Upper lobe of right lung (tissue), 1 donor: ENCODE data around the gene AFF4. TPM values are rescaled to one million over a fixed set of nuclear protein-coding genes. Genes with fewer than 3 reads are reported as not detected.
"Not testable (repeated sequence)": the region's sequence is repeated elsewhere in the genome, so short reads cannot be mapped to it uniquely, and the experiment has no call there.

Experiments used
- ATAC-seq: fragments of 200-7000 bp; cut with Tn5 transposase; one replicate; pipeline ENCODE4 v1.9.1; 2020; ENCODE audit warnings: mild to moderate bottlenecking, moderate library complexity
- DNase-seq: peaks from one replicate; pipeline ENCODE4 v3.0.0-alpha.2; 2020
- H3K27ac ChIP-seq: fragments of 200-600 bp; one replicate; pipeline ENCODE4 v1.8.0; 2022
- H3K27me3 ChIP-seq: fragments of 200-600 bp; one replicate; pipeline ENCODE4 v1.8.0; 2022; ENCODE audit warnings: mild to moderate bottlenecking
- H3K36me3 ChIP-seq: fragments of 200-600 bp; one replicate; pipeline ENCODE4 v1.8.0; 2022
- H3K4me1 ChIP-seq: fragments of 200-600 bp; one replicate; pipeline ENCODE4 v1.8.0; 2022
- H3K4me3 ChIP-seq: fragments of 200-600 bp; one replicate; pipeline ENCODE4 v1.8.0; 2022; ENCODE audit warnings: mild to moderate bottlenecking
- H3K9me3 ChIP-seq: fragments of 200-600 bp; one replicate; pipeline ENCODE4 v1.8.0; 2022
- intact Hi-C: fragments of 100-400 bp; cut with DNase I; formaldehyde crosslinking; loops from one replicate; pipeline ENCODE4 v1.11.0; 2022
- long read RNA-seq: library from polyadenylated mRNA; unstranded; transcript quantifications from one replicate; pipeline ENCODE4 v2.0.0, GENCODE V29; 2021
- total RNA-seq: library from RNA; stranded (reverse); fragmentation: NEBNext Ultra II Directional; extraction: Animal tissue kit (Norgen Biotek cat#: 25700); gene quantifications from one replicate; pipeline ENCODE4 v1.2.1, GENCODE V29; 2021
- TF ChIP-seq, protein P1 (sequence below): fragments of 200-600 bp; IDR thresholded peaks from one replicate; pipeline ENCODE4 v1.8.0; 2022; ENCODE audit warnings: antibody characterized with exemption
- donor health status: DM: no; HTN: yes; CAD: no; lungs with severe emphysema.

Gene AFF4, protein sequence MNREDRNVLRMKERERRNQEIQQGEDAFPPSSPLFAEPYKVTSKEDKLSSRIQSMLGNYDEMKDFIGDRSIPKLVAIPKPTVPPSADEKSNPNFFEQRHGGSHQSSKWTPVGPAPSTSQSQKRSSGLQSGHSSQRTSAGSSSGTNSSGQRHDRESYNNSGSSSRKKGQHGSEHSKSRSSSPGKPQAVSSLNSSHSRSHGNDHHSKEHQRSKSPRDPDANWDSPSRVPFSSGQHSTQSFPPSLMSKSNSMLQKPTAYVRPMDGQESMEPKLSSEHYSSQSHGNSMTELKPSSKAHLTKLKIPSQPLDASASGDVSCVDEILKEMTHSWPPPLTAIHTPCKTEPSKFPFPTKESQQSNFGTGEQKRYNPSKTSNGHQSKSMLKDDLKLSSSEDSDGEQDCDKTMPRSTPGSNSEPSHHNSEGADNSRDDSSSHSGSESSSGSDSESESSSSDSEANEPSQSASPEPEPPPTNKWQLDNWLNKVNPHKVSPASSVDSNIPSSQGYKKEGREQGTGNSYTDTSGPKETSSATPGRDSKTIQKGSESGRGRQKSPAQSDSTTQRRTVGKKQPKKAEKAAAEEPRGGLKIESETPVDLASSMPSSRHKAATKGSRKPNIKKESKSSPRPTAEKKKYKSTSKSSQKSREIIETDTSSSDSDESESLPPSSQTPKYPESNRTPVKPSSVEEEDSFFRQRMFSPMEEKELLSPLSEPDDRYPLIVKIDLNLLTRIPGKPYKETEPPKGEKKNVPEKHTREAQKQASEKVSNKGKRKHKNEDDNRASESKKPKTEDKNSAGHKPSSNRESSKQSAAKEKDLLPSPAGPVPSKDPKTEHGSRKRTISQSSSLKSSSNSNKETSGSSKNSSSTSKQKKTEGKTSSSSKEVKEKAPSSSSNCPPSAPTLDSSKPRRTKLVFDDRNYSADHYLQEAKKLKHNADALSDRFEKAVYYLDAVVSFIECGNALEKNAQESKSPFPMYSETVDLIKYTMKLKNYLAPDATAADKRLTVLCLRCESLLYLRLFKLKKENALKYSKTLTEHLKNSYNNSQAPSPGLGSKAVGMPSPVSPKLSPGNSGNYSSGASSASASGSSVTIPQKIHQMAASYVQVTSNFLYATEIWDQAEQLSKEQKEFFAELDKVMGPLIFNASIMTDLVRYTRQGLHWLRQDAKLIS
- 76.9 TPM for total RNA-seq
- long read RNA-seq, full-length matches to known transcripts, result 2 of 14 reads
- long read RNA-seq, partial matches to known transcripts, result 4 of 14 reads
- long read RNA-seq, other reads (novel, unspliced or antisense), result 8 of 14 reads

DNA sequence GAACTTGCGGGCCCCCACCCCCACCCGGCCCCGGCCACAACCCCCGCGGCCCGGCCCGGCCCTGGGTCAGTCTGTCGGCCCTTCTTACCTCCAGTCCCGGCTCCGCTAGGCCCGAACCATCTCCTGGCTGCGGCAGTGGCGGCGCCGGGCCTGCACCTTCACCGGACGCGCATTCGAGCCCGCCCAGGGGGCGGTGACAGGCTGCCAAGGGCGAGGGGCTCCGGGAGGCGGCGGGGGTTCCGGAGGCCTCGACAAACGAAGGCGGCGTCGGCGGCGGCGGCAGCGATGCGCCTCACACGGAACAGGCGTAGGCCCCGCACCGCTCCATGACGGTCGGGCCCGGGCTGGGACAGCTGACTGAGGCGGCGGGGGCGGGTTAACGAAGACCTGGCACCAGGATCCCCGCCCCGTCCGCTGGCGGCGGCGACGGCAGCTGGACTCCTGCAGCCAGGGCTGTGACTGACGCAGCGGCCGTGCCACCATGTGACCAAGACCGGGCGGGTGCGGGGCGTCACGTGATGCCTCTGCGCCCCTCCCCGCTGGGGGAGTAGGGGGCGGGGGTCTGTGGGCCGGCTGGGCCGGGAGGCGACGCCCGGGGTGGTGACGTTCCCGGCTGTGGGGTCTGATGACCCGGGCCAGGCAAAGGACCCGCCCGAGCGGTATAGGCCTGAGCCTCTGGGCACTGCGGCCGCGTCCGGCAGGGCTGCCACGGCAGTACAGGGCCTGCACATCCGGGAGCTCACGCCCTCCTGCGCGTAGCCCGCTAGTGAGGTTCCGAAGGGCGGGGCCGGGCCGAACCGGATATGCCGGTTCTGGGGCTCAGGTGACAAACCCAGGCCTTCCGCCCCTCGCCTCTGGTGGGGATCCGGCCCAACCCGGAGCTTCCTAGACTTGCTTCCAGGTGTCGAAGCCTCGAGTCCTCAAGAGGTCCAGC, at the start of gene AFF4:
Gene AFF4, minus strand, starts transcription at position 464 of the 934 bp plus-strand sequence. CDS start 26,445 bp downstream, outside the sequence.
- ATAC-seq, result peak; percentile 97
- intact Hi-C loops, result no loop called here

GRCh38 chr5:133008455-133008854, 45.0 kb upstream of the AFF4 start:
- H3K36me3 ChIP-seq, result peaks cover 34% of the 10 kb centered on the region
- H3K27me3 ChIP-seq, ATAC-seq, H3K4me1 ChIP-seq, DNase-seq, H3K9me3 ChIP-seq, H3K4me3 ChIP-seq, H3K27ac ChIP-seq, intact Hi-C loops: not testable (repeated sequence)

More for the DNA sequence above, at the start of gene AFF4:
- TF ChIP-seq, protein P1, sequence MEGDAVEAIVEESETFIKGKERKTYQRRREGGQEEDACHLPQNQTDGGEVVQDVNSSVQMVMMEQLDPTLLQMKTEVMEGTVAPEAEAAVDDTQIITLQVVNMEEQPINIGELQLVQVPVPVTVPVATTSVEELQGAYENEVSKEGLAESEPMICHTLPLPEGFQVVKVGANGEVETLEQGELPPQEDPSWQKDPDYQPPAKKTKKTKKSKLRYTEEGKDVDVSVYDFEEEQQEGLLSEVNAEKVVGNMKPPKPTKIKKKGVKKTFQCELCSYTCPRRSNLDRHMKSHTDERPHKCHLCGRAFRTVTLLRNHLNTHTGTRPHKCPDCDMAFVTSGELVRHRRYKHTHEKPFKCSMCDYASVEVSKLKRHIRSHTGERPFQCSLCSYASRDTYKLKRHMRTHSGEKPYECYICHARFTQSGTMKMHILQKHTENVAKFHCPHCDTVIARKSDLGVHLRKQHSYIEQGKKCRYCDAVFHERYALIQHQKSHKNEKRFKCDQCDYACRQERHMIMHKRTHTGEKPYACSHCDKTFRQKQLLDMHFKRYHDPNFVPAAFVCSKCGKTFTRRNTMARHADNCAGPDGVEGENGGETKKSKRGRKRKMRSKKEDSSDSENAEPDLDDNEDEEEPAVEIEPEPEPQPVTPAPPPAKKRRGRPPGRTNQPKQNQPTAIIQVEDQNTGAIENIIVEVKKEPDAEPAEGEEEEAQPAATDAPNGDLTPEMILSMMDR, result no peak
- H3K36me3 ChIP-seq, result peaks cover 4% of the 10 kb centered on the region
- peak; percentile 99 for DNase-seq
- peaks cover 31% of the 10 kb centered on the region for H3K4me1 ChIP-seq
- H3K27me3 ChIP-seq, result no peaks in the 10 kb centered on the region
- H3K27ac ChIP-seq, result peak within 1 kb of the TSS; percentile 99
- peak within 1 kb of the TSS; percentile 98 for H3K4me3 ChIP-seq
- H3K9me3 ChIP-seq, result no peaks in the 10 kb centered on the region

DNA sequence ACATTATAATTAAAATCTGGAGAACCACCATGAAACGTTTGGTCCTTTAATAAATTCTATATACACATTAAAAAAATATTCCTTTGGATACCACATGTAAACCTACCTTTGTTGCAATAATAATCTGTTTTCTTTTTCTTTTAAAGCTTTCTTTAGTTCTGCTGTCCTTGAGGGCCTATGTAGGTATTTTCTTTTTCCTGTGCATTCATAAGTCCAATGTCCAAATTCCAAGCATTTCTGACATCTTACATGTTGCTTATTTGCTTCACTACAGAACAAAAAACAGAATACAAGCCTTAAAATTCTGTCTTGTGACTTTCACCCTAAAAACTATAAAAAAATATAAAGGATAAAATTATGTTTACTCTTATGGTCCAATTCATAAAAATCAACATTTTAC, 43.2 kb upstream of the AFF4 start:
- DNase-seq (no peak), ATAC-seq (no peak)
- Histone ChIP-seq H3K36me3 (peaks cover 46% of the 10 kb centered on the region), H3K4me1 (no peaks in the 10 kb centered on the region), H3K27ac (no peak overlapping the region), H3K9me3 (no peaks in the 10 kb centered on the region), H3K4me3 (no peak overlapping the region), H3K27me3 (no peaks in the 10 kb centered on the region)
- TF ChIP-seq, protein P1, result no peak
- intact Hi-C loops, result no loop called here

DNA sequence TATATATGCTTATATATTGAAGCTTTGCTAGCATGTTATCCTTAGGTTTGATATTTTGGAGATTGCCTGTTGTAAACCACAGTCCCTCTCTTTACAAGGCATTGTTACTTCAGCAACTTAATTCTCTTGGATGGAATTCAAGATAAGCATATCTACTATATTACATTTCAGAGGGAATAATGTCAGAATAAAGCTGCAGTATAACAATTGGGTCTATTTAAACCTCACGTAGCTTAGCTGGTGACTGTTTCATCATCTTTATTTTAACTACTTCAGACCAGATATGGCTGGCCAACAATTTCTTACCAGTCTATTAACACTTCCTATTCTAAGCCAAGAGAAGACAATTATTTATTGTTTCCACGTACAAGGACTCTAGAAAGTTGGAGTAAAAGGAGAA, 35.8 kb upstream of the AFF4 start:
- DNase-seq (no peak), ATAC-seq (no peak)
- H3K4me3 ChIP-seq, result no peak overlapping the region
- H3K36me3 ChIP-seq, result peaks cover 32% of the 10 kb centered on the region
- H3K9me3 ChIP-seq, result no peaks in the 10 kb centered on the region
- H3K27me3 ChIP-seq, result no peaks in the 10 kb centered on the region
- intact Hi-C loops, result no loop called here
- TF ChIP-seq, protein P1, result no peak
- no peak overlapping the region for H3K27ac ChIP-seq
- no peaks in the 10 kb centered on the region for H3K4me1 ChIP-seq

DNA sequence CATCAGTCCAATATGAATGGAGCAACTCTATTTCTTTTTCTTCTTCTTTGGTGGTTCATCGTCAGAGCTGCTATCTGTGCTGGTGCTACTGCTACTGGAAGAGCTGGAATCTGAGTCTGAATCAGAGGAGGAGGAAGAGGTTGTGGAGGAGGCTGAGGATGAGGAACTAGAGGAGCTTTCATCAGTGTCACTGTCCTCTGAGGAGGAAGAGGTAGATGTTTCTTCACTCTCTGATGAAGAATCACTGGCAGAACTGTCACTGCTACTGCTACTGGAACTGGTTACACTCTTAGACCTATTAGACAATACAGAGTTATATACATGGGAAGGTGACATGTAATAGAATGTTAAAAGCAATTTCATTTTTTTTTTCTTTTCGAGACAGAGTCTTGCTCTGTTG, 35.1 kb upstream of the AFF4 start:
- H3K4me1 ChIP-seq, result no peaks in the 10 kb centered on the region
- no peak overlapping the region for H3K27ac ChIP-seq
- peak; percentile 68 for ATAC-seq
- no peak overlapping the region for H3K4me3 ChIP-seq
- intact Hi-C loops, result no loop called here
- no peaks in the 10 kb centered on the region for H3K27me3 ChIP-seq
- TF ChIP-seq, protein P1, result no peak
- H3K9me3 ChIP-seq, result no peaks in the 10 kb centered on the region
- peaks cover 27% of the 10 kb centered on the region for H3K36me3 ChIP-seq
- no peak for DNase-seq
